CD4-positive, alpha-beta T cell treated with Interferon alpha-2 for 1 hour (primary cell): ENCODE data around the gene ZDHHC7.

Experiments used
- DNase-seq, 2 donors: peaks; one replicate each; pipeline ENCODE4 v3.0.0-alpha.2; 2020 to 2022

Gene ZDHHC7

DNA sequence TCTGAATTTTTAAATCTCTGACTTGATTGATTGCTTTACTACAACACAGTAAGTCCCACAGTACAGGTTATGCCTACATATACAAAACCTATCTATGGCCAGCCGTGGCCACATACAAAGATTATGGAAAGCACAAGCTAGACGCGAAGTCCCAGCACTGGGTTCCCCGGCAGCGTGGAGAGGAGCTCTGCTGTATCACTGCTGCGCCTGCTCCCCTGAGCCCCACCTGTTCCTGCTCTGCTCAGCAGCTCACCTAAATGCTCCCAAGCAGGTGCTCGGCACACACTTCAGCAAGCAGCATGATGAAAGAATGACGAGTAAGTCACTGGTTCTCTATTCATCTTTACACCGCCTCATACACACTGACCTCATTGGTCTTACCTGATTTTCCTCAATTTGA, 20.6 kb downstream of the ZDHHC7 start:
- no peak for DNase-seq

DNA sequence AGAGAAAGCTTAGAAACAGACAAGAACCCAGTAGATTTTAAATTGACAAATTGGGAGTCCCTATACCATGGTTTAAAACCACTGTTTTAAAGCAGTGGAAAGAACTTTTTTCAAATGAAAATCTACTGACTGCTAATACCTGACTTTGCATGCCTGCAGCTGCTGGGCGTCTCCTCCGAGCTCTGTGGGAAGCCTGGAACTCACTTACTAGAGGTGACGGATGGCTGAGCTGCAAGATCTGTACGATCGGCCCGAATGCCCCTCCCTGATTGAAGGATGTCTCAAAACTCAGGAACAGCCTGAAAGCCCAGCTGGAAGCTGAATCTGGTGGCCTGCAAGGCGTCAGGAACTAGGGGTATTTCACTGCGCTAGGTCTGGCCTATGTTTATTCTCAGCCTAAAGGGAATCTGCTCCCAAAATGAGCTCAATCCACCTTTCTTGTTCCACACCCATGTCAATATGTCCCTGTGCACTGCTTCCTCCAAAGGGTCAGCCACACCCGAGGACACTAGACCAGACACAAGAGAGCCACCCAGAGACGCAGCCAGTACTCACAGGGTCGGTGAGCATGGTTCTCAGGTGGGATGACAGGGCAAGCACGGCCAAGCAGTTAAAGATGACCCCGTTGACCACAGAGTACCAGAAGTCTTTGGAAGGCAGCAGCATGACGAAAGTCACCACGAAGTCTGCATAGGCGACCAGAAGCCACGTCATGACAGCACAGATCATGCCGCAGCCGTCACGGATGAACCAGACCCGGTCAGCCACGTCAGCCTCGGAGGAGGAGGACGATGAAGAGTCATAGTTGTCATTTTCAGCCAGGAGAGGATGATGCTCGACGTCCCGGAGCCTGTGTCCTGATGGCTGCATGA, 21.4 kb downstream of the ZDHHC7 start:
- DNase-seq: no peak

DNA sequence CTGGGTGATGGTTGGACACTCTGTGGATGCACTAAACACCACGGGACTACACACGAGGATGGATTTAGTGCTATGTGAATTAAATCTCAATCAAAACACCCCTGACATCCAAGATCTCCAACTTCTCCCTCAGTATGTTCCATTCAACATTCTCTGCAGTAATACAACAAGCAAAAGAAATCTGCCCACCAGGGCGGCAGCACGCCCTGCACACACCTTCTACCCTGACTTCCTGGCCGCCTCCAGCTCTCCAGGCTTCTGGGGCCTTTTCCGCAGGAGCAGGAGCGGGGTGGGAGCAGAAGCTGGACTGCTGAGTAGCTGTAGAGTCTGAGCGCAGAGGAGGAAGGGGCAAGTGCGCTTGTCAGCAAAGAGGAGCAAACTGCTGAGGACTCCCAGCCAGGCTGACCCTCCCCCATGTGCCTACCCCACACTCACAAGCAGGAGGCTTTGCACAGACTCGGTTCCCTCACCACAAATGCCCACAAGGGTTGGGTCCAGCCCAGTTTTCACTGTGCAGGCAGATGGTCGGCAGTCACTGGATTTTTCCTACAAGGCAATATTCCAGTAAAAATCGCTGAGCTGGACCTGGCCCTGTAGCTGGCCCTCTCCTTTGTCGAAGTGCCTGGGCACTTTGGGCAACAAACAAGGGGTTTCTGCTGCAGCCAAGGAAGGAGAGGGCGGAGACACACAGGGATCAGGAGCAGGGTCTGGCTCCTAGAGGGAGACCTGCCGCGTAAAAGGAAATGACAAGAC, 22.8 kb downstream of the ZDHHC7 start:
- no peak for DNase-seq

DNA sequence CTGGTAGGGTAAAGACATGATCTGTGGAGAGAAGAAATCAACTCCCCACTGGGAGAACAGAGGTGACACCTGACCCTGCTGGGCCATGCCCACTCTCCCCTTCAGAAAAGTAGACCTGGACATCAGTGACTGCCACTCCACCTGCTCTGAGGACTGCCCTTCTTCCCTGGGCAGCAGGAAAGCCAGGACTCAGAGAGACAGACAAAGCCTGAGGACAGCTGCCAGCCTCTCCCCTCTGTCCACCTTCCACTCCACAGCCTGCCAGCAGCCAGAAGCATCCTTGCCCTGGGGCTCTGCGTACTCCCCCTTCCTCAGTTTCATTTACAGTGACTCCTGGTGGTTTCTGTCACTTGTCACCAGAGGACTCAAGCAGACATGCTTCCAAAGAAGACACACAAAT, 24.5 kb downstream of the ZDHHC7 start:
- DNase-seq: no peak

DNA sequence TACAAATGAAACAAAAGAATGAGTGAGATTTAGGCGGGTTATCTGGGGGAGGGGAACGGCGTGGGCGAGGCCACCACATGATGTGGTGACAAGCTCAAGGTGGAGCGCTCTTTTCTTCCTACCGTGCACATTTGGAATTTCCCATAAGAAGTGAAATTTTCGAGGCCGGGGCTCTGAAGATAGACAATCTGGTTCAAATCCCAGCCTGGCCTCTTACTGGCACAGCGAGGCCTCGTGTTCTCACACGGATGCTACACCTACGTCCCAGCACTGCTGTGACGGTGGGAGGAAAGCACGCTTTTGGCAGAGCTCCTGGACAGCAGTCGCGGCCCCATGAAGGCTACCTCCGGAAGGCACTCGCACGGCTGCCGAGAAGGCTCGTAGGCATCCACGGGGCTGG, 25.2 kb downstream of the ZDHHC7 start:
- no peak for DNase-seq

DNA sequence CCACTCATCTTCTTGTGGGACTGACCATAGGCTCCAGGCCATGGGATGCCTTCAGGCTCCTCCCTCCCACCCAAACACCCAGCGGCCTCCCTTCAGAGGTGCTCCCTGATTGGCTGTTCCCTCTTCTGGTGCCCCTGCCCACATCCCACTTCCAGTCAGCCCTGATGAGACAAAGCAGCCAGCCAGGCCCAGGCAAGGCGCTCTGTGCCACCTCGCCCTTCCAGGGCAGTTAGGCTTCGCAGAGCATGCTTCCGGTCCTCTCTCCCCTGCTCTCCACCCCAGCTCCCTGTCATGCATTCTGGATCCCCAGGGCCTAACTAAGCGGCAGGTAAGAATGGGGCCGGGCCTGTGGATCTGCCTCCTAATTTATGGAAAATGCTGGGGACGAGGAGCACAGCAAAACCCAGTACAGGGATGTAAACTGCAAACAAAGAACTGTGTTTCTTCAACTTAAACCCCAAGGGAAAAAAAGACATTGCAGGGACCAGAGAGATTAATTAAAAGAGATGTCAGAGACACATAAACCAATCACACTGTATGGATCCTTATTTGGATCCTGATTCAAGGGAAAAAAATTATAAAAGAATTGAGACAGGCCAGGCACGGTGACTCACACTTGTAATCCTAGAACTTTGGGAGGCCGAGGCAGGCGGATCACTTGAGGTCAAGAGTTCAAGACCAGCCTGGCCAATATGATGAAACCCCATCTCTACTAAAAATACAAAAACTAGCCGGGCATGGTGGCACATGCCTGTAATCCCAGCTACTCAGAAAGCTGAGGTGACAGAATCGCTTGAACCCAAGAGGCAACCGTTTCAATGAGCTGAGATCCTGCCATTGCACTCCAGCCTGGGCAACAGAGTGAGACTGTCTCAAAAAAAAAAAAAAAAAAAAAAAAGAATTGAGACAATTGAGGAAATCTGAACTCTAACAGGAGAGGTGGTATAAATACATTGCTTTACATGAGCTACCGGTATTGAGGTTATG, 26.0 kb downstream of the ZDHHC7 start:
- DNase-seq: no peak

DNA sequence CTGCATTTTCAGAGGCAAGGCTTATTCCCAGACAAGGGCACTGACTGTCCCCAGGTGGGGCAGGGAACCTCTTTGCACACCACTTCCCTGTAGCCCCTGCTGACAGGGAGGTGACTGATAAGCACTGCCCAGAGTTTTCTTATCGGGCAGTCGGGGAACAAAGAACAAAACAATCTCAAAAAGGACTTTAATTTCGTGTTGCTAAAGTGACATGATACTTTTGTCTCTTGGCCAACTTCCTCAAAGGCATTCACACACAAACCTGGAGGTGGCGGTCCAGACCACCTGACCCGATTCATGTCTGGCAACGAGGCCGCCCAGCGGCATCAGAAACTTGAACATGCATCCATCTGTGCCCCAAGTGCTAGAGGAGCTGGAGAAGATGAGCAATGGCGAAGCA, 28.9 kb downstream of the ZDHHC7 start:
- DNase-seq: peak; percentile 13 to 27

DNA sequence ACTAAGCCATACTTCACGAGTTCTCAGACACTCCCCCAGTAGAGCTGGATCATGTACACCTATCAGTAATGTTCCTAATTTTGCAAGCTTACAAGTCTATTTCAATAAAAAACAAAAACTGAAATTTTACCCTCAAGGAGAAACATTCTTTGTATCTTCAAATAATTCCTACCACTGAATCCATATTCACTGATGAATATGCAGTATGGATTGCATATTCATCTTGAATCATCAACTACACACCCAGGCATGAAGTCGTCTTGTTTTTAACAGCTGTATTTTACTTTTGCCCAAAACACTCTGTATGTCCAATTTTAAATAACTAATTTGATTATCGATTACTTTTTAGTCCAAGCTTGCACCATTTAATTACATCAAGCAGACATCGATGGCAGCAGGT, 31.8 kb downstream of the ZDHHC7 start:
- no peak for DNase-seq

DNA sequence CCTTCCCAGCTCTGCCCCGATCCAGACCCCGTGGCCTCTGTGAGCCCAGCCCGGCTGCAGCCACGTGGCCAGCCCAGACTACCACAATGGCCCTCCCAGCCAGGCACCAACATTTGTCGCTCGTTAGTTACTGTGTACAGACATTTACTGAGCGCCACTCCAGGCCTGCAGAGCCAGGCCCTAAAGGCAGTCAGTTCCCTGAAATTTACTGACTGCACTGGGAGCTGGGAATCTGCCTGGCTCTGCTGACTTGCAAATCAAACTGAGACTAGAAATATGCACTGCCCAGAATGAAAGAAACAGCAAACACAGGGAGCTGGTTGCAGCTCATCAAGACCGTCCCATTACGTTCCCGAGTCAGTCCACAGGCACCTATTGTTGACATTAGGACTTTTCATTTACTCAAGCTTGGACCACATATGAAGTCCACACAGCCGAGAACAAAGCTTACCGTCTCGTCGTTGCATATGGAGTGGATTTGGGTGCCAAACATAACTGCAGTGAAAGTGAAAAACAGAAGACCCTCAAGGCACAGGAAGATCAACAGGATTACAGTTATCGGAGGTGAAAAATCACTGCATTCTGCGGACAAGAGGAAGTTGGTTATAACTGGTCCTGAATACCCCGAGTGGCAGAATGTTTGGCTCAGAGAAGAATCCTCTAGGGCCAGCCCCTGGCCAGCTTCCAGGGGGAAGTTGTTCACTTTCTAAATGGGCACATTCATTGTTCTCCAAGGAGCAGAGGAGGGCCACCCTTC, 34.5 kb downstream of the ZDHHC7 start:
- DNase-seq: no peak

DNA sequence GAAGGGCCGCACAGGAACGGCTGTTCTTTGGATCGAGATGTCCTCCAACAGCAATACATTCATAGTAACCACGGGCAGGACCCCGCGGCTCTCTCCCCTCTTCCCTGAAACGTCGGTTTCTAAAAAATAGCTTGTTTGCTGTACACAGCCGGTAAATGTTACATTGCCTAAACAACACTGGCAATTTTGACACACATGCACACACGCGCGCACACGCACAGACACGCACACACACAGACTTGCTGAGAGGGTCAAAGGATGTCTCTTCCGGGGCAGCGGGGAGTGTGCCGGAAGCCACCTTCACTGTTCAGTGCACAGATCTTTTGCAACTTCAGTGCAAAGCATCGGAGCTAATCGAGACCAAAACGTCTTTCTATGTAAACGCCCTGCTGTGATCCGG, 35.8 kb downstream of the ZDHHC7 start:
- no peak for DNase-seq

DNA sequence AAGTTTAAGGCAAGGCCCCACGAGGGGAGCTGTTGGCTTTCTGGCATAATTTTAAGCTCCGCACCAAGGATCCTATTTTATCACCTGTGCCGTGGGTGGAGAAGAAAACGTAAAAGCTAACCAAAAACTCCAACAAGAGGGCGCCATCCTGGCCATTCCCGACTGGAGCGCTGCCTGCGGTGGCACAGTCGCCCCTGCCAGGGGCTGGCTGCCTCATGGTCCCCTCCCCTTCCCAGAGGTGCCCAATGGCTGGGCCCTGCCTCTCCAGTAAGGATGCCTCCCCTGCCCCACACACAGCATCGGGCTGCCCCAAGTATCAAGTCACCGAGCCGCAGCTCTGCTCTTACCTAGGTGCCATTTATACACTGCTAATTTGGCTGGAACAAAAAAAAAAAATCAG, 36.3 kb downstream of the ZDHHC7 start:
- no peak for DNase-seq

DNA sequence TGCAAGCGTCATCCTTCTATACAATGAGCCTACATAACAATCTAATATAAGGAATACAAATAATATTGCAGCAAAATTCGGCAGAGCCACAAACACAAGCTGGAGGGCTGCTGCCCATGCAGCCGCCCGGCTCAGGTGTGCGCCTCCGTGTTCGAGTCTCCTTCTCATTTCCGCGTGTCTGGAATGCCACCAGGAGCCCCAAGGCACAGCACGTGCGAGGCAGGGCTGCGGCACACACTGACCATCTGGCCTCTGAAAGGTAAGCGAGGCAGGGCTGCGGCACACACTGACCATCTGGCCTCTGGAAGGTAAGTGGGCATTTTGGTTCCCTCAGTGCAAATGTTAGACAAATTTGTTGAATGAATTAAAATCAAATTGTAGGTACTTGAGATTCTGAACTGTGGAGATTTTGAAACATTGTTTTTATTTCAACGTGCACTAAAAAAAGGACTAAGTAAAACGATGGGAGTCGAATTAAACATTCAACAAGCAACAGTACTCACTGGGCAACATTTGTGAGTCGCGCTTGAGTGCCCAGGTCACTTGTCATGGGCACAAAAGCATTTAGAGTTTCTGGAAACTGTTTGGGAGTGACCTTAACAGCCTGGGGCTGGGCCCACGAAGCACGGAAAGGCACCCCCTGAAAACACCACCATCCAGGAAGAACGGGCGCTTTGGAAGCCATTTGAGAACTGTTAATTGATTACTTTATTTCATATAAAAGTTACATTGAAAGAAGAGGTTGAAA, 37.4 kb downstream of the ZDHHC7 start:
- DNase-seq: no peak

DNA sequence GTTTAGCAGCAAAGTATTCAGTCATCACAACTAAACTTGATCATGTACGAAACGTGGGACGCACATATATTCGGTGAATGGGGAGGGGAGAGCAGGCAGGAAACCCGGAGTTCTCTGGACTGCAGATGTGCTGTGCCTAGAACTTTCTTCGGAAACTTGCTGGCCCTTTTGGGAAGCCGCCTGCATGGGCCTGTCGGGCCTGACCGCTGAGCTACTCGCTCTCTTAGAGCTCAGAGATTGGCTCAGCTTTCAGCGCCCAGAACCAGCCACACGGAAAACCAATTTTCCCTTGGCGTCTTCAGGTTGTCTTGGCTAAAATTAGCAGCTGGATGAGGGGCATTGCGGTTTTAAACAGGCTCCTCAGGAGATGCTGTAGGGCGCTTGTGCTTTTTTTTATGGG, 38.1 kb downstream of the ZDHHC7 start:
- no peak for DNase-seq

DNA sequence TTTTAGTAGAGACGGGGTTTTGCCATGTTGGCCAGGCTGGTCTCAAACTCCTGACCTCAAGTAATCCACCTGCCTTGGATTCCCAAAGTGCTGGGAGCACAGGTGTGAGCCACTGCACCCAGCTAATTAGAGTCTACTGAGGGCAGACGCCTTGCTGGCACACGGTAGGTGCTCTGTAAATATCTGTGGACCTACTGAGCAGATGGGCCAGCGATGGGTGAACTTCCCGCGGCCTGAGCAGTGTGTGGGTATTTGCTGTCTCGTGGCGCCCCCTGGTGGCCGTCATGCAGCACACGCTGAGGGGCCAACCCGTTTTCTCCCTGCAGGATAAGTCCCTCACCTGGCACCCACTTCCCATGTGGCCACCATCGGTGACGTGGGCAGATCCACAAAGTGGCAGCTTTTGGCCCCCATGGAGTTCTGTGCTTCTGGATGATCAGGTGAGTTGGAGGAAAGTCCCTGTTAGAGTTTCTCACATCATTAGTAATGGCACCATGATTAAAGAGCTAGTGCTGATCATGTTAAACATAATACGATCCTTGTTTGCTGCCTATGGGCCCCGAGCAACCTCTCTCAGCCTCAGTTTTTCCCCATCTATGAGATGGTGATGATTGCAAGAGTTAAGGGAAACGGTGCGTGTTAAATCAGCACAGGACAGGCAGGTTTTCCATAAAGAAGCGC, 40.7 kb downstream of the ZDHHC7 start:
- DNase-seq: peak; percentile 77 to 80

DNA sequence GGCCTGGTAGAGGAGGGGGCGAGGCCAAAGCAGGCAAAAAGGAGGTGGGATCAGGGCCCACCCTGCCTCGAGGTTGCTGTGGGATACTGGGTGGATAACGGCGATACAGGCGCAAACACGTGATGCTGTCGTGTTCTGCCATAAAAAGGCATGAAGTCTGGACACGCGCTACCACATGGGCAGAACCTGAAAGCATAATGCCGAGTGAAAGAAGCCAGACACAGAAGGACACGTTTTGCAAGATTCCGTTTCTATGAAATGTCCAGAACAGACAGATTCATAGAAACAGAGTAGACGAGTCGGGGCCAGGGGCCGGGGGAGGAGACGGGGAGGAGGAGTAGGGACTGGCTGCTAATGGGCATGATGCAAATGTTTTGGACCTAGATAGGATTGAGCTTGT, 43.5 kb downstream of the ZDHHC7 start:
- DNase-seq: no peak

DNA sequence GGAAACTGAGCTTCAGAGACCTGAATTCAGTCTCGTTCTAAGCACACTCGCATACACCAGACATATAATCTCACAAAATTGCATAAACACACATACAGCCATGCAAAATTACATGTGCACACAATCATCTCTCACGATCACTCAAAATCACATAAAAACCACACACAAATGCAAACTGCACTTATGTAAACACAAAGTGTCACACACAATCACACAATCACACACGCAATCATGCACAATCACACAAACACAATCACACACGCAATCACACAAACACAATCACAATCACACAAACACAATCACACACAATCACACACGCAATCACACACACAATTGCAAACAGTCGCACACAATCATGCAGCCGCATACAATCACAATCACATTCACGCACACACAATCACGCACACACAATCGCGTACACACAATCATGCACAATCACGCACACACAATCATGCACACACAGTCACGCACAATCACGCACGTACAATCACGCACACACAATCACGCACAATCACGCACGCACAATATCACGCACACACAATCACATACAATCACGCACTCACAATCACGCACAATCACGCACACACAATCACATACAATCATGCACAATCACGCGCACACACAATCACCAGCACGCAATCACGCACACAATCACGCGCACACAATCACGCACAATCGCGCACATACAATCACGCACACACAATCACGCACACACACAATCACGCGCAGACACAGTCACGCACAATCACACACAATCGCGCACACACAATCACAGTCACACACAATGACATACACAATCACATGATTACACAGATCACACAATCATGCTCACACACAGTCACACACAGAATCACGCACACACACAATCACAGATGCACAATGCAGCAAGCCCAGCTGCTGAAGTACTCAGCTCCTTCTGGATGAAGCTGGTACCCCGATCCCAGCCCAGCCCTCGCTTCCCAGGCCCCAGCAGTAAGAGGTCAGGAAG, 45.6 kb downstream of the ZDHHC7 start:
- DNase-seq: no peak

DNA sequence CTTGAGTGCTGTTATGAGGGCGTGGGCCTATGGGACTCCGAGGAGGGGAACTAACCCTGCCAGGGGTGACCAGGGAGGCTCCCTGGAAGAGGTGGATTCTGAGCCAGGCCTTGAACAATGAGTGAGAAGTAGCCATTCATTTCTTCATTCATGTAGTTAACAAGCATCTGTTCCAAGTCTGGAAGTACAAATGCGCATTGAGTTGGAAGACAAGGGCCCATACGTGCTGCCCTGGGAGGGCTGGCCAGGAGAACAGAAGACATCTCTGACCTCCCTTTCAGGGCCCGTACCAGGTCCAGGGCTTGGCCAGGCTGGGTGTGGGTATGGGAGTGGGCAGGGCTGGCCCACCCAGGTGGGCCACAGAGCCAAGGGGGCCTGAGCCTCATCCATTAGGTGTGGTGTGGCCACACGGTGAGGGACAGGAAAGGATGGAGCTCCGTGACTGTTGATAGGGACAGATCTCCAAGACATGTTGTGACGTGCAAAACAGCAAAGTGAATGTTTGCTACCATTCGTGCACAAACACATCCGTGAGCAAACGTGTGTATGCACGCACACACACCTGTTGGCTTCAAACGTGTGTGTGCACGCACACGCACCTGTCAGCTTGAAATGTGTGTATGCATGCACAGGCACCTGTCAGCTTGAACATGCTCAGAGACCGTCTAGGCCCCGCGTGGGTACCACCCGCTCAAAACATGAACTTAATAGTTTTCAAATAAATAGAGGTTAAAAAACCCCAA, 46.8 kb downstream of the ZDHHC7 start:
- no peak for DNase-seq

DNA sequence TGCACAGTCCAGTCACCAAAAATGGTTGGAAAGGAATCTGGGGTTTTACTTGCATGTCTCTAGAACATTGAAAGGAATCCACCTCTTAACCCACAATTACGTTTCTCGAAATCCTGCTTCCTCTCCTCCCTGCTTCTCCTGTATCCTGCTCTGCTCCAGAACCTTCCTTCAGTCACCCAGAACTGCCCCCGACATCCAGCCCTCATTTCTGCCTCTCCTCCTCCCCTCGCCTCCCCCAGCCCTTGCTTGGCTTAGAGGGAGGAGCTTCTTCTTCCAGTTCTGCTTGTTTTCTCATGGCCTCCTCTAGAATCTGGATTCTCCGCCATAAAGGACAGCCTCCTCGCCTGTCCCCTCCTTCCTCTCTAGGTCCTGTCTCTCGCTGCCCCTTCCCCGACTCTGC, 48.3 kb downstream of the ZDHHC7 start:
- no peak for DNase-seq

DNA sequence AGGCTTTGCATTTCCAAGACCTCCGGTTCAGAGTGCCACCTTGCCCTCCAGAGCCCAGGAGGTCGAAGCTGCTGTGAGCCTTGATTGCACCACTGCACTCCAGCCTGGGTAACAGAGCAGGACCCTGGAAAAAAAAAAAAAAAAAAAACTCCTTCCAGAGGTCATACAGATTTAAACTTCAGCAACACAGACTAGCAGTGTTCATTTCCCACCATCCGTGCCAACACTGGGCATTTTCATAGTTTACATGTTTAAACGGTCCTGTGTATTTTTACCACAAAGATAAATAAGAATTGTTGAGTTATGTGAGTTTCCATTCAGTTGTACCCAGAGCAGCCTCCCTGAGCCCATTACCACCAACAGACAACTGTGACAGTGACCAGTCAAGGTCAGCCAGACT, 50.4 kb downstream of the ZDHHC7 start:
- DNase-seq: no peak
